22Rv1 (cell line): ENCODE measurements around the gene MAGI2.

ENCODE experiments used
- ZFX ChIP-seq: fragments of 450-650 bp; IDR thresholded peaks from 2 replicates; pipeline ENCODE4 v1.6.1; 2017; ENCODE audit warnings: antibody characterized with exemption, borderline replicate concordance
- TF ChIP-seq, protein P1 (sequence below): fragments of 450-650 bp; IDR thresholded peaks from 2 replicates; pipeline ENCODE4 v1.5.1; 2017; ENCODE audit warnings: mild to moderate bottlenecking

DNA sequence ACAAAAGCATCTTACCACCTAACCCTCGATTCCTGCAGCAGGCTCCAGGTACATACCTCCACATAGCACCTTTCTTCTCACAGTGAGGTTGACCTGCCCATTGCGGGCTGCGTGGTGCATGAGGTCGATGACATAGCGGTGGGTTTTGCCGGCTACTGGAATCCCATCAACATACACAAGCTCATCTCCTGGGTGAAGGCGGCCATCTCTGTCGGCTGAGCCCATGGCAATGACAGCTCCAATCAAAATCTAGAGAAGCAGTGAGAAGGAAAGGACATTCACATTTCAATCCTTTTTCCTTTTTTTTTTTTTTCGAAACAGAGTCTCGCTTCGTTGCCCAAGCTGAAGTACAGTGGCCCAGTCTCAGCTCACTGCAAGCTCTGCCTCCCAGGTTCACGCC is 1285.6 kb downstream of the MAGI2 start:
- TF ChIP-seq, protein P1, sequence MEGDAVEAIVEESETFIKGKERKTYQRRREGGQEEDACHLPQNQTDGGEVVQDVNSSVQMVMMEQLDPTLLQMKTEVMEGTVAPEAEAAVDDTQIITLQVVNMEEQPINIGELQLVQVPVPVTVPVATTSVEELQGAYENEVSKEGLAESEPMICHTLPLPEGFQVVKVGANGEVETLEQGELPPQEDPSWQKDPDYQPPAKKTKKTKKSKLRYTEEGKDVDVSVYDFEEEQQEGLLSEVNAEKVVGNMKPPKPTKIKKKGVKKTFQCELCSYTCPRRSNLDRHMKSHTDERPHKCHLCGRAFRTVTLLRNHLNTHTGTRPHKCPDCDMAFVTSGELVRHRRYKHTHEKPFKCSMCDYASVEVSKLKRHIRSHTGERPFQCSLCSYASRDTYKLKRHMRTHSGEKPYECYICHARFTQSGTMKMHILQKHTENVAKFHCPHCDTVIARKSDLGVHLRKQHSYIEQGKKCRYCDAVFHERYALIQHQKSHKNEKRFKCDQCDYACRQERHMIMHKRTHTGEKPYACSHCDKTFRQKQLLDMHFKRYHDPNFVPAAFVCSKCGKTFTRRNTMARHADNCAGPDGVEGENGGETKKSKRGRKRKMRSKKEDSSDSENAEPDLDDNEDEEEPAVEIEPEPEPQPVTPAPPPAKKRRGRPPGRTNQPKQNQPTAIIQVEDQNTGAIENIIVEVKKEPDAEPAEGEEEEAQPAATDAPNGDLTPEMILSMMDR = no peak
- TF ChIP-seq ZFX = no peak
